G401 (cell line): ENCODE measurements around the gene PPARGC1A. TPM values are rescaled to one million over a fixed set of nuclear protein-coding genes. Genes with fewer than 3 reads are reported as not detected.
A peak's percentile ranks its signal among the peaks of the same experiment; 100 is the strongest.

Experiments
- DNase-seq: peaks from one replicate; pipeline ENCODE4 v3.0.0-alpha.2; 2015; ENCODE audit warnings: low spot score
- in situ Hi-C: cut with HindIII; loops from 2 replicates; pipeline ENCODE4 v1.10.0; 2016; ENCODE audit warnings: low sequenced_read_pairs, mixed read lengths
- total RNA-seq: library from RNA; depleted of rRNA; stranded (reverse); fragments of >200 nt; shearing (Covaris generic); gene quantifications from 2 replicates; pipeline ENCODE4 v1.2.3, GENCODE V29; 2014; rRNA removed

Gene PPARGC1A
- not detected in 2 replicates for total RNA-seq

GRCh38 chr4:23889814-23890341, at the start of gene PPARGC1A:
Gene PPARGC1A, minus strand, starts transcription at chr4:23890047. Its CDS starts 90 bp downstream, at chr4:23889957.
- peak; percentile 82 for DNase-seq
- in situ Hi-C loops: no loop called here

- peak; percentile 40 for DNase-seq
- in situ Hi-C loops: no loop called here
These were observed 48.9 kb upstream of the PPARGC1A start for GRCh38 chr4:23938796-23939195.

GRCh38 chr4:23937173-23937572, 47.3 kb upstream of the PPARGC1A start:
- no peak for DNase-seq
- in situ Hi-C loops: no loop called here

- in situ Hi-C loops: no loop called here
- peak; percentile 18 for DNase-seq
These were observed 45.1 kb upstream of the PPARGC1A start for GRCh38 chr4:23934915-23935314.

- no peak for DNase-seq
- in situ Hi-C loops: no loop called here
These were observed 44.4 kb upstream of the PPARGC1A start for GRCh38 chr4:23934223-23934622.

GRCh38 chr4:23932901-23933308, 43.1 kb upstream of the PPARGC1A start:
- in situ Hi-C loops: no loop called here
- peak; percentile 19 for DNase-seq

GRCh38 chr4:23932186-23932585, 42.3 kb upstream of the PPARGC1A start:
- in situ Hi-C loops: no loop called here
- DNase-seq: no peak

GRCh38 chr4:23931489-23931830, 41.6 kb upstream of the PPARGC1A start:
- peak; percentile 59 for DNase-seq
- in situ Hi-C loops: no loop called here

- in situ Hi-C loops: no loop called here
- peak; percentile 53 for DNase-seq
These were observed 41.1 kb upstream of the PPARGC1A start for GRCh38 chr4:23930750-23931488.

- in situ Hi-C loops: no loop called here
- no peak for DNase-seq
These were observed 39.4 kb upstream of the PPARGC1A start for GRCh38 chr4:23929248-23929647.

GRCh38 chr4:23924556-23924955, 34.7 kb upstream of the PPARGC1A start:
- no peak for DNase-seq
- in situ Hi-C loops: no loop called here

- DNase-seq: no peak
- in situ Hi-C loops: no loop called here
These were observed 34.0 kb upstream of the PPARGC1A start for GRCh38 chr4:23923840-23924239.

GRCh38 chr4:23923141-23923540, 33.3 kb upstream of the PPARGC1A start:
- no peak for DNase-seq
- in situ Hi-C loops: no loop called here

GRCh38 chr4:23922541-23923111, 32.8 kb upstream of the PPARGC1A start:
- in situ Hi-C loops: no loop called here

GRCh38 chr4:23922013-23922412, 32.2 kb upstream of the PPARGC1A start:
- no peak for DNase-seq
- in situ Hi-C loops: no loop called here

More at GRCh38 chr4:23922541-23923111, 32.8 kb upstream of the PPARGC1A start:
- DNase-seq: no peak

GRCh38 chr4:23921447-23921845, 31.6 kb upstream of the PPARGC1A start:
- DNase-seq: no peak
- in situ Hi-C loops: no loop called here

- DNase-seq: no peak
- in situ Hi-C loops: no loop called here
These were observed 31.0 kb upstream of the PPARGC1A start for GRCh38 chr4:23920716-23921446.

GRCh38 chr4:23920296-23920695, 30.4 kb upstream of the PPARGC1A start:
- in situ Hi-C loops: no loop called here
- no peak for DNase-seq

GRCh38 chr4:23916282-23916681, 26.4 kb upstream of the PPARGC1A start:
- no peak for DNase-seq
- in situ Hi-C loops: no loop called here
